Colonic mucosa (tissue), 4 donors: ENCODE measurements around the gene CA4. TPM values are rescaled to one million over a fixed set of nuclear protein-coding genes. Genes with fewer than 3 reads are reported as not detected.
"Not testable (repeated sequence)": the region's sequence is repeated elsewhere in the genome, so short reads cannot be mapped to it uniquely, and the experiment has no call there.

ENCODE experiments used
- DNase-seq: peaks from one replicate; pipeline ENCODE4 v3.0.0-alpha.2; 2020
- H3K27ac ChIP-seq: fragments of 200-600 bp; one replicate; pipeline ENCODE4 v1.8.0; 2021
- H3K27me3 ChIP-seq: fragments of 200-600 bp; one replicate; pipeline ENCODE4 v1.8.0; 2021
- H3K36me3 ChIP-seq: fragments of 200-600 bp; one replicate; pipeline ENCODE4 v1.8.0; 2021
- H3K4me1 ChIP-seq: fragments of 200-600 bp; one replicate; pipeline ENCODE4 v1.8.0; 2021; ENCODE audit warnings: mild to moderate bottlenecking
- H3K4me3 ChIP-seq: fragments of 200-600 bp; one replicate; pipeline ENCODE4 v1.8.0; 2021
- H3K9ac ChIP-seq, 2 donors: one replicate each; pipeline ENCODE4 v1.7.0; 2013; ENCODE audit warnings: control low read depth in 2 of 2, low read depth in 2 of 2, low read length in 2 of 2
- H3K9me3 ChIP-seq: fragments of 200-600 bp; one replicate; pipeline ENCODE4 v1.8.0; 2021
- intact Hi-C: fragments of 100-400 bp; cut with DNase I; formaldehyde crosslinking; loops from one replicate; pipeline ENCODE4 v1.14.1; 2022
- total RNA-seq, 2 donors: library from RNA; stranded (reverse); fragmentation: NEBNext Ultra II Directional in 1 of 2; extraction: Animal tissue kit (Norgen Biotek cat#: 25700) in 1 of 2; gene quantifications; one replicate each; pipeline ENCODE4 v1.2.1, GENCODE V29; 2021
- TF ChIP-seq, protein P1 (sequence below): fragments of 200-600 bp; IDR thresholded peaks from one replicate; pipeline ENCODE4 v1.8.0; 2022; ENCODE audit warnings: antibody characterized with exemption, mild to moderate bottlenecking
- donor health status: healthy.
- donor health status: DM: no; HTN: no; CAD: no.
- donor health status: DM: no; HTN: no; CAD: no.

CA4 gene
- total RNA-seq, 2 donors from 2014 or later: 111 to 397 TPM

DNA sequence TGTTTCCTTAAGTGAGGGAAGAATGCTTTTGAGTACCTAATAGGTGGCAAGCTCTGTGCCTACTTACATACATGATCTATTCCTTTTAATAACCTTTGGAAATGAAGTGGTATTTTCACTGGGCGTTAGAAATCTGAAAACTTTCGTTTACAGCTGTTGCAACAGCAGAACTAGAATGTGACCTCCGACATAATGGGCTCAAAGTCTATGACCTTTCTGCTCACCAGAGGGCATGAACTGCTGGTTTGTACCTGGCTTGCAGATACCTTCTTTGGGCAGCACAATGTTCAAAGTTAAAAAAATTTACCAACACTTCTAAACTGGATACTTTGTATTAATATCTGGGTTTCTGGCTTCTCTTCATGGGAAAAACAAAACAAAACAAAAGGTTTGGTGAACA lies 24.3 kb downstream of the CA4 start:
- intact Hi-C loops: no loop called here
- DNase-seq: no peak
- TF ChIP-seq, protein P1, sequence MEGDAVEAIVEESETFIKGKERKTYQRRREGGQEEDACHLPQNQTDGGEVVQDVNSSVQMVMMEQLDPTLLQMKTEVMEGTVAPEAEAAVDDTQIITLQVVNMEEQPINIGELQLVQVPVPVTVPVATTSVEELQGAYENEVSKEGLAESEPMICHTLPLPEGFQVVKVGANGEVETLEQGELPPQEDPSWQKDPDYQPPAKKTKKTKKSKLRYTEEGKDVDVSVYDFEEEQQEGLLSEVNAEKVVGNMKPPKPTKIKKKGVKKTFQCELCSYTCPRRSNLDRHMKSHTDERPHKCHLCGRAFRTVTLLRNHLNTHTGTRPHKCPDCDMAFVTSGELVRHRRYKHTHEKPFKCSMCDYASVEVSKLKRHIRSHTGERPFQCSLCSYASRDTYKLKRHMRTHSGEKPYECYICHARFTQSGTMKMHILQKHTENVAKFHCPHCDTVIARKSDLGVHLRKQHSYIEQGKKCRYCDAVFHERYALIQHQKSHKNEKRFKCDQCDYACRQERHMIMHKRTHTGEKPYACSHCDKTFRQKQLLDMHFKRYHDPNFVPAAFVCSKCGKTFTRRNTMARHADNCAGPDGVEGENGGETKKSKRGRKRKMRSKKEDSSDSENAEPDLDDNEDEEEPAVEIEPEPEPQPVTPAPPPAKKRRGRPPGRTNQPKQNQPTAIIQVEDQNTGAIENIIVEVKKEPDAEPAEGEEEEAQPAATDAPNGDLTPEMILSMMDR: no peak

DNA sequence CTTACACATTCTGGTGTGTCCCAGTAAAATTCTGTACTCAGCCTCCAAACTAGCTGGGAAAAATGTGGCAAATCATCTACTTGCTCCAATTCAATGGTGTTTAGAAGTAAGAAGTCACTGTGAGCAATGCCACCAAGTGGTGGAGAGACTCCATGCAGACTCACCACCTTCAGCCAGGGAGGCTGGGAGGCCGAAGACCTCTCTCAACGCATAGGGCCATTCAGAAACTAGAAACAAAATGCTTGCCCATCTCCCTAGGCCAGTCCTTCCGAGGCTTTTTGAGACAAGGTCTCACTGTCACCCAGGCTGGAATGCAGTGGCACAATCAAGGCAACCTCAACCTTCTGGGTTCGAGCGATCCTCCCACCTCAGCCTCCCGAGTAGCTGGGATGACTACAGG lies 25.0 kb downstream of the CA4 start:
- H3K27me3 ChIP-seq, H3K4me3 ChIP-seq, H3K27ac ChIP-seq, intact Hi-C loops, DNase-seq, H3K9me3 ChIP-seq, H3K36me3 ChIP-seq, H3K9ac ChIP-seq: not testable (repeated sequence)
- peaks cover 13% of the 10 kb centered on the region for H3K4me1 ChIP-seq

More for the DNA sequence above, 24.3 kb downstream of the CA4 start:
- Histone ChIP-seq H3K27me3 (no peaks in the 10 kb centered on the region), H3K9me3 (no peaks in the 10 kb centered on the region), H3K4me3 (no peak overlapping the region), H3K4me1 (peaks cover 18% of the 10 kb centered on the region), H3K27ac (peak overlapping the region; percentile 27), H3K9ac (no peak overlapping the region), H3K36me3 (no peaks in the 10 kb centered on the region)

DNA sequence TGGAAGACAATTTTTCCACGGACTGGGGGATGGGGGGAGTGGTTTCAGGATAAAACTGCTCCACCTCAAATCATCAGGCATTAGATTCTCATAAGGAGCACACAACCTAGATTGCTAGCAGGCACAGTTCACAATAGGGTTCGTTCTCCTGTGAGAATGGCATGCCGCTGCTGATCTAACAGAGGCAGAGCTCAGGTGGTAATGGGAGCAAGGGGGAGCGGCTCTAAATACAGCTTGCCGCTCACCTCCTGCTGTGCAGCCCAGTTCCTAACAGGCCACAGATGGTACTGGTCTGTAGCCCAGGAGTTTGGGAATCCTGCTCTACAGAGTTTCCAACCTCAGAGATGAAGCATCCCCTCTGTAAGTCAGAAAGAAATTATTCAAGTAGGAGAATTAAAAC lies 27.0 kb downstream of the CA4 start:
- H3K9ac ChIP-seq, H3K4me3 ChIP-seq, DNase-seq, H3K4me1 ChIP-seq, H3K9me3 ChIP-seq, H3K27me3 ChIP-seq, intact Hi-C loops, H3K36me3 ChIP-seq, H3K27ac ChIP-seq: not testable (repeated sequence)

DNA sequence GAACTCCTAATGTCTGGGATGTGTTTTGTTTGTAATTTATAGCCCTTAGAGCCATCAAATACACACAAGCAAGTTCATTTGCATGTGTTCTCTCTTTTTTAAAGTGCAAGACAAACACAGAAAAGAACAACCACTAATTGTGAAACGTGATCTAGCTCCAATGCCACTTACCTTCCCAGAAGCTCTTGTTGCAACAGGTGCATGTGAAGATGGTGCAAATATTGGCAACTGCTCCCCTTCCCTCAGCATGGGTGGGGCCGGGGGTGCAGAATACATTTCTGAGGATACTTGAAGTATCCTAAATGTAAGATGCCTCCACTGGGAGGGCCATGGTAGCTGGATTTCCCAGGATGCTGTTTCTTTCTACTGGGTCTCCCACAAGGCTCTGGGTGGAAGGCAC lies 28.4 kb downstream of the CA4 start:
- H3K4me3 ChIP-seq, intact Hi-C loops, H3K36me3 ChIP-seq, H3K9ac ChIP-seq, H3K27ac ChIP-seq, H3K9me3 ChIP-seq, H3K4me1 ChIP-seq, H3K27me3 ChIP-seq, DNase-seq: not testable (repeated sequence)

DNA sequence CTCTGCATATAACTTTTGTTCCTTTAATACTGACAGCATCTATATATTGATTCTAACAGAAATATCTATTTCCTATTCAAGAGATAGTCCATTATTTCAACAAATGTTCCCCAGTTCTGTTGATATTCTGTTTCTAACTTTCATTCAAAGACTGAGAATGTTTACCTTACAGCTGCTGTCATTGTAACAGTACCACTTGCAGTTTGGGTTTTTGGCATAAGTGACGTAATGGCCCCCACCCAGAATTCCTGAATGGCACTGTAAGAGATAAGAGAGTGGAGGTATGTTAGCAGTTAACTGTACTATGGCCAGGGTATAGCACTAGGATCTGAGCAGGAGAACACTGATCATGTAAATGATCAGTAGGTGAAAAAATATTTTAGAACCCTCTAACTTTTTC lies 30.6 kb downstream of the CA4 start:
- H3K36me3 ChIP-seq, H3K9me3 ChIP-seq, DNase-seq, intact Hi-C loops, H3K4me1 ChIP-seq, H3K27me3 ChIP-seq, H3K27ac ChIP-seq, H3K4me3 ChIP-seq, H3K9ac ChIP-seq: not testable (repeated sequence)

DNA sequence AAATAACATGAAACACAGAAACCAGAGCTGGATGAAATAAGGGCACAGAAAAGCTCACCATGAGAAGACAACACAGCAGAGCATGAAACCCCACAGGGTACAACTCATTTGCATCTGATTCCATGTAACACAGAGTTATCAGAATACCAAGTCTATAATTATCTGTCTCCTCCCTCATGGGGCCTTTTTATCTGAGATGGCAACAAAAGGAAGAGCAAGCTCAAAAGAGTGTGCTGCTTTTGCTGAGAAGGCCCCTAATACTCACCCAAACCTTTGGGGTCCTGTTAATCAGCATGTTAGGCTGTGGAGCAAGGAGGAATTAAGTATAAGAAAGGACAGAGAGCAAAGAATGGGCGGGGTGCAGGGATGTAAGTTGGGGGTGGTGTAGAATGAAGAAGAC lies 36.6 kb downstream of the CA4 start:
- H3K4me1 ChIP-seq, H3K27me3 ChIP-seq, intact Hi-C loops, DNase-seq, H3K4me3 ChIP-seq, H3K36me3 ChIP-seq, H3K9me3 ChIP-seq: not testable (repeated sequence)
- Histone ChIP-seq H3K9ac (peak overlapping the region in 1 of 2 donors; percentile 34), H3K27ac (peak overlapping the region; percentile 70)

DNA sequence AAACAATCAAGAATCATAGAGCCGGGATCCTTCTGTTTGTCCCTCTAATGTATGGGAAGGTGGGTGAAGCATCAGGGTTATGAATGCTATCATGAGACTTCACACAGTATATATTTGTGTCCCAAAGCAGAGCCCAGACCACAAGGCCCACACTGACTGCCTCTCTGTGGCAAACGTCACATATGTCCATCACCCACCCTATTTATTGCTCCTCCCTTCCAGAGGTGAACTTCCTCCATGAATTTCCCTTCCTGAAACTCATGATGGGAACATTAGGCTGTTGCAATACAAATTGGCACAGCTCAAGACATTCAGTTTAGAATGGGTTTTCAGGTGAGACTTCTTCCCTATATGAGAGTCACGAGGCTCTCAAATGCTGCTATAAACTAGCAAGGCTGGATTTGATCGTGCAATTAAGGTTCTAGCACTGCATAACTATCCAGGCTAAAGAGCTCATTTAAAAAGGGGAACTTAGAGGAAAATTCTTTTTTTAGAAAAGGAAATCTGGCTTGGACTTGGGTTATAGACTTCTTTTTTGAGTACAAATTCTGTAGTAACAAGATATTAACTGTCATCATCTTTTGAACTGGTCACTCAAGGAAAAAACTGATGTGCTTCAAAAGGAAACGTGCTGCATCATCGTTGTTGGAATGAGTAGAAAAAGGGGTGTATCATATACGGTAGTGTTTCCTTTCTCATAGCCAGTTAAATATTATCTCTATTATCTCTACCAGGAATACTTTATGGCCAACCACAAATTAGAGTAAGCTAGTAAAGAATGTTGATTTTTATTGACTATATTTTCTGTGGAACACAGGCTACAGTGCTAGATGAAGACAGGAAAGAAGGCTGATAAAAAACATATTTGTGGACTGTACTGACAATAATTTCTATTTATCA lies 37.3 kb downstream of the CA4 start:
- DNase-seq: peak; percentile 23
- H3K27ac ChIP-seq: peak overlapping the region; percentile 70

DNA sequence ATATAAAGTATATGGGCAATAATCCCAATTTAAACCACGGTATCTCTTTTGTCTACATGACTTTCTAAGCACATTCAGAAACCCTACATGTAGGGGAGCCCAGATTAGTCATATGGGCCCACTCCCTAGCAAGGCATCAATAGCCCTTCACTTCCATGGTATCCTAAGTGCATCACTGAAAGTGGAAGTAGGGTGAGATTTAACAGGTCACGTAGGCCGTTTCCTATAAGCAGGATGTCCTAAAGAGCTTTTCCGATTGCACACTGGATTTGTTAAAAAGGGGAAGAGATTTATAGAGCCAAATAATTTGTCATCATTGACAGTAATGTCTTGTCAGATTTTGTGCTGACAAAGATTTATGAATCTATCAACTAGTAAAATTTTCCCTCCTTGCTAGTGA lies 39.0 kb downstream of the CA4 start:
- H3K27ac ChIP-seq: no peak overlapping the region
- H3K36me3 ChIP-seq: no peaks in the 10 kb centered on the region

More for the DNA sequence above, 37.3 kb downstream of the CA4 start:
- H3K4me3 ChIP-seq, H3K4me1 ChIP-seq, intact Hi-C loops, H3K9me3 ChIP-seq, H3K36me3 ChIP-seq, H3K27me3 ChIP-seq: not testable (repeated sequence)
- H3K9ac ChIP-seq: peak overlapping the region in 1 of 2 donors; percentile 34

DNA sequence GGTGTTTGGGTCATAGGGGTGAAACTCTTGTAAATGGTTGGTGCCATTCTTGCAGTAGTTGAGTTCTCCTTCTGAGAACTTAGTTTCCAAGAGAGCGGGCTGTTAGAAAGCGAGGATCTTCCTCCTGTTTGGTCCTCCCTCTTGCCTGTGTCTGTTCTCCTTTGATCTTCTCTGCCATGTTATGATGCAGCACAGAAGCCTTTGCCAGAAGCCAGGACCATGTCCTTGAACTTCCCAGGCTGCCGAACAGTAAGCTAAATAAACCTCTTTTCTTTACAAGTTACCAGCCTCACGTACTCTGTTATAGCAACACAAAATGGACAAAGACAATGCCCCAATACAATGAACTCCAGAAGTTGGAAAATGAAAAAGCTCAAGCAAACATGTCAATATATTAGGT lies 40.3 kb downstream of the CA4 start:
- H3K4me3 ChIP-seq, H3K9me3 ChIP-seq, H3K27ac ChIP-seq, DNase-seq, H3K27me3 ChIP-seq, H3K36me3 ChIP-seq, H3K4me1 ChIP-seq, H3K9ac ChIP-seq, intact Hi-C loops: not testable (repeated sequence)

More for the DNA sequence above, 39.0 kb downstream of the CA4 start:
- TF ChIP-seq, protein P1: no peak
- intact Hi-C loops: no loop called here
- H3K4me3 ChIP-seq: no peak overlapping the region
- peaks cover 5% of the 10 kb centered on the region for H3K4me1 ChIP-seq
- no peak for DNase-seq
- no peaks in the 10 kb centered on the region for H3K27me3 ChIP-seq
- no peaks in the 10 kb centered on the region for H3K9me3 ChIP-seq
- H3K9ac ChIP-seq: no peak overlapping the region

DNA sequence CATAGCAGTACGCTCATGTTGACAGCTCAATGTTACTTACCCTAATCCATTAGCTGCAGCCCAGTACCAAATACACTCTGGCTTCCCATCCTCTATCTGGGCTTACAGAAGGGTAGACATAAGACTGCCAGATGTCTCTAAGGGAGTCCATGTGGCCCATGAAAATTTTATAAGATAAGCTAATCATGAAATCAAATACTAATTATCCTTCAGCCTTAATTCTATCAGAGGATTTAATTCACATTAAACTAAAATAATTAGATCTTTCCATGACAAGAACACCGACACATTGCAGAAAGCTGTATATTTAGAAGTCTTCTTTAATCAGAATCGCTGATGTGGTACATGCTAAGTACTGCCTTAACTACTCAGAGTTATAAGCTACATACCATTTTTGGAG lies 43.3 kb downstream of the CA4 start:
- H3K4me3 ChIP-seq, H3K36me3 ChIP-seq, H3K27ac ChIP-seq, H3K9ac ChIP-seq, H3K4me1 ChIP-seq, H3K27me3 ChIP-seq, H3K9me3 ChIP-seq, intact Hi-C loops, DNase-seq: not testable (repeated sequence)
